Measurements from ENCODE around the gene PAMR1. TPM values are rescaled to one million over a fixed set of nuclear protein-coding genes. Genes with fewer than 3 reads are reported as not detected.

PAMR1 gene
- total and polyA plus RNA-seq, 7 donors = 0.16 to 1.9 (median 0.72) TPM

- ATAC-seq (no peak), DNase-seq (no peak)
- no peak overlapping the region for H3K27ac ChIP-seq
- TF ChIP-seq CTCF (IDR thresholded peaks at IDR 0.05) = no peak
- peaks cover 0 to 23% (median 3%) of the 10 kb centered on the region in 3 donors for H3K27me3 ChIP-seq (ENCODE audit: insufficient read depth in 3 of 3, low read length in 2 of 3)
- H3K4me1 ChIP-seq = no peaks in the 10 kb centered on the region
- no peak overlapping the region for H3K4me3 ChIP-seq
- 91 to 97% (median 92%) methylated on average over 5 of the region's 5 CpGs for WGBS, 3 donors
- intact Hi-C loops (cut with DNase I) = no loop called here
- no peaks in the 10 kb centered on the region for H3K9me3 ChIP-seq
- H3K36me3 ChIP-seq (ENCODE audit: insufficient read depth in 1 of 2, low read depth in 1 of 2) = no peaks in the 10 kb centered on the region
These were observed 45.7 kb downstream of the PAMR1 start for GRCh38 chr11:35479731-35480130.

GRCh38 chr11:35478471-35479091 is 46.8 kb downstream of the PAMR1 start:
- TF ChIP-seq CTCF (IDR thresholded peaks at IDR 0.05) = no peak
- H3K27ac ChIP-seq = no peak overlapping the region
- no peaks in the 10 kb centered on the region for H3K4me1 ChIP-seq
- intact Hi-C loops (cut with DNase I) = no loop called here
- no peaks in the 10 kb centered on the region for H3K9me3 ChIP-seq
- H3K36me3 ChIP-seq (ENCODE audit: insufficient read depth in 1 of 2, low read depth in 1 of 2) = no peaks in the 10 kb centered on the region
- ATAC-seq = no peak
- WGBS, 3 donors = 30 to 42% (median 31%) methylated on average over 7 of the region's 7 CpGs
- no peak for DNase-seq
- H3K27me3 ChIP-seq (ENCODE audit: insufficient read depth in 3 of 3, low read length in 2 of 3) = peaks cover 0 to 18% (median 3%) of the 10 kb centered on the region in 3 donors
- H3K4me3 ChIP-seq = no peak overlapping the region

GRCh38 chr11:35477901-35478300 is 47.5 kb downstream of the PAMR1 start:
- no peak overlapping the region for H3K4me3 ChIP-seq
- H3K27ac ChIP-seq = no peak overlapping the region
- no peak for TF ChIP-seq CTCF (IDR thresholded peaks at IDR 0.05)
- ATAC-seq = no peak
- DNase-seq = no peak
- no peaks in the 10 kb centered on the region for H3K36me3 ChIP-seq (ENCODE audit: insufficient read depth in 1 of 2, low read depth in 1 of 2)
- H3K27me3 ChIP-seq (ENCODE audit: insufficient read depth in 3 of 3, low read length in 2 of 3) = peaks cover 0 to 11% (median 3%) of the 10 kb centered on the region in 3 donors
- intact Hi-C loops (cut with DNase I) = no loop called here
- WGBS, 3 donors = 18 to 33% (median 27%) methylated on average over 4 of the region's 4 CpGs
- no peaks in the 10 kb centered on the region for H3K9me3 ChIP-seq
- H3K4me1 ChIP-seq = no peaks in the 10 kb centered on the region

DNA sequence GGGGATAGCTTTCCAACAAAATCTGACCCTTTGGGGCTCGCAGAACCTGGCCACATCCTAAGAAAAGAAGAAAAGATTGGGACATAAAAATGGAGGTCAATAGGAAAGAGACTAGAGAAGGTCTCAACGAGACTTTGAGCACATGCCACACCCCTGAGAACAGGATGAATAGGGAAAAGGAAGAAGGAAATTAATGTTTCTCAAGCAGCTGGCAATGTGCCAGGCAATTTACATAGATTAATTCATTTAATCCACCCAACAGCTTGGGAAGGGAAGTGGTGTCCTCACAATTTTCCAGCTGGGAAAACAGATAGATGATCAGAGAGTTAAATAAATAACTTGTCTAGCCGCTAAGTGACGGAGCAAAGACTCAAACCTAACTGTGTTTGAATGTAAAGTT is 50.7 kb downstream of the PAMR1 start:
- H3K27me3 ChIP-seq (ENCODE audit: insufficient read depth in 3 of 3, low read length in 2 of 3) = peaks cover 0 to 6% (median 3%) of the 10 kb centered on the region in 3 donors
- DNase-seq (no peak), ATAC-seq (no peak)
- no peaks in the 10 kb centered on the region for H3K9me3 ChIP-seq
- TF ChIP-seq CTCF (IDR thresholded peaks at IDR 0.05) = no peak
- H3K36me3 ChIP-seq (ENCODE audit: insufficient read depth in 1 of 2, low read depth in 1 of 2) = no peaks in the 10 kb centered on the region
- H3K27ac ChIP-seq = no peak overlapping the region
- no peaks in the 10 kb centered on the region for H3K4me1 ChIP-seq
- intact Hi-C loops (cut with DNase I) = no loop called here
- 76 to 88% (median 82%) methylated on average over 4 of the region's 4 CpGs for WGBS, 3 donors
- no peak overlapping the region for H3K4me3 ChIP-seq

Measured in psoas muscle (tissue), 8 donors.